CMK (cell line): ENCODE measurements around the gene PDE5A.
A peak's percentile ranks its signal among the peaks of the same experiment; 100 is the strongest.
"Not testable (repeated sequence)": the region's sequence is repeated elsewhere in the genome, so short reads cannot be mapped to it uniquely, and the experiment has no call there.

Source experiments
- DNase-seq: peaks from one replicate; pipeline ENCODE4 v3.0.0-alpha.2; 2010; ENCODE audit warnings: low read depth

PDE5A gene

GRCh38 chr4:119628281-119629141, at the start of gene PDE5A:
Gene PDE5A, minus strand, starts transcription at chr4:119628804. Its CDS starts 133 bp downstream, at chr4:119628671.
- no peak for DNase-seq

GRCh38 chr4:119676101-119676500, 47.5 kb upstream of the PDE5A start:
- no peak for DNase-seq

DNA sequence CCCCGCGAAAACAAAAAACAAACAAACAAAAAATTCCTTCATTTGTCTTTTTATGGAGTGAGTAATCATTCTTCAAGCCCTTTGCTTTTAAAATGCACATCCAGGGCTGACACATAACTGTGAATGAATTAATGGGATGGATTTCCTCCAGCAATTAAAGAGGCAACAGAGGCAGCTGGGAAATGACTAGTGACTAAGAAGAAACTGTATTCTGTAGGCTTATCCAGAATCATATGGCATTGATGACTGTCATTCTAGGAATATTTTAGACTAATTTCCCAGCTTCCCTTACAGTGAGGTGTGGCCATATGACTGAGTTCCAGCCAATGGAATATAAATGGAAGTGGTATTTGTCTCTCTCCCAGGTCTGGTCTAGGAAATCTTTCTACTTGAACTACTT, 46.8 kb upstream of the PDE5A start:
- no peak for DNase-seq

DNA sequence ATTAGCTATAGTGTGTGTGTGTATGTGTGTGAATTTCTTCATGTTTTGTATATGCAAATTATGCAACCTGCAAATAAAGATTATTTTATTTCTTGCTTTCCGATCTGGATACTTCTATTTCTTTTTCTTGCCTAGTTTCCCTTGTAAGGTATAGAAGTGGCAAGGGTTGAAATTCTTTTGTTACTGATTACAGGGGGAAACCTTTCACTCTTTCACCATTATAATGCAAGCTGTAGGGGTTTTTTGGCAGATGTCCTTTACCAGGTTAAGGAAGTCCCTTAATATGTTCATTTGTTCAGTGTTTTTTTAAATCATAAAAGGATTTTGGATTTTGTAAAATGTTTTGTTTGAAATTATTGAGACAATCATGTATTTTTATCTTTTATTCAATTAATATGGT, 44.3 kb upstream of the PDE5A start:
- no peak for DNase-seq

GRCh38 chr4:119672086-119672485, 43.5 kb upstream of the PDE5A start:
- no peak for DNase-seq

- DNase-seq: no peak
Observed at GRCh38 chr4:119671205-119671604, 42.6 kb upstream of the PDE5A start.

- no peak for DNase-seq
Observed at GRCh38 chr4:119667802-119668201, 39.2 kb upstream of the PDE5A start.

DNA sequence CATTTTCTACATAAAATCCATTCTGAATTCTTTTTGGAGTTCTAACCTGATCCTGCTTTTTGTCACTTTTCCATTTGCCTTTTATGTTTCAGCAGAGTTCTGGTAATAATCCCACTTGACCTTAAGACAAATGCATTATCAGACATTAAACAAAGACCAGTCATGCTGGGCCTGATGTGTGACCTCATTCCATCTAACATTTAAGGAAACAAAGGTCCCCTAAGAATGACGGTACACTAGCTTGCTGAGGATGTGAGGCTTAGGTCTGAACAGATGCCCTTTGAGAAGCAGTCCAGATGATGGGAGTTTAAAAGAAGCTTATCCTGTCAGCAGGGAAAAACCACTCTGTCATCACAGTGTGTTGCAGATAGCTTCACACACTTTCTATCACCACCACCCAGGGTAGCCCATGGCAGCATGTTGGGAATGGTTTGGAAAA, 38.1 kb upstream of the PDE5A start:
- peak; percentile 7 for DNase-seq

DNA sequence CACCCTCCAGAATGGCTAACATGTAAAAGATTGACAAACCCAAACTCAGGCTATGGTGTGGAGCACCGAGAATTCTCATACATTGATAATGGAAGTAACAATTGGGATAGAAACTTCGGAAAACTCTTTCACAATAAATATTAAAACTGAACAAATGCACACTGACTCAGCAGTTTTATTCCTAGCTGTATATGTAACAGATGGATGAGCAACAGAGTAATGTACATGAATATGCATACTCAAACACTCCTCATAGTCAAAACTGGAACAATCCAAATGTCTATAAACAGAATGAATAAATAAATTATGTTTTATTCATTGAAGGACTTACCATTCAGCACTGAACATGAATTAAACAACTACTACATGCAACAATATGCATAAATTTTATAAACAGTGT, 37.1 kb upstream of the PDE5A start:
- no peak for DNase-seq

DNA sequence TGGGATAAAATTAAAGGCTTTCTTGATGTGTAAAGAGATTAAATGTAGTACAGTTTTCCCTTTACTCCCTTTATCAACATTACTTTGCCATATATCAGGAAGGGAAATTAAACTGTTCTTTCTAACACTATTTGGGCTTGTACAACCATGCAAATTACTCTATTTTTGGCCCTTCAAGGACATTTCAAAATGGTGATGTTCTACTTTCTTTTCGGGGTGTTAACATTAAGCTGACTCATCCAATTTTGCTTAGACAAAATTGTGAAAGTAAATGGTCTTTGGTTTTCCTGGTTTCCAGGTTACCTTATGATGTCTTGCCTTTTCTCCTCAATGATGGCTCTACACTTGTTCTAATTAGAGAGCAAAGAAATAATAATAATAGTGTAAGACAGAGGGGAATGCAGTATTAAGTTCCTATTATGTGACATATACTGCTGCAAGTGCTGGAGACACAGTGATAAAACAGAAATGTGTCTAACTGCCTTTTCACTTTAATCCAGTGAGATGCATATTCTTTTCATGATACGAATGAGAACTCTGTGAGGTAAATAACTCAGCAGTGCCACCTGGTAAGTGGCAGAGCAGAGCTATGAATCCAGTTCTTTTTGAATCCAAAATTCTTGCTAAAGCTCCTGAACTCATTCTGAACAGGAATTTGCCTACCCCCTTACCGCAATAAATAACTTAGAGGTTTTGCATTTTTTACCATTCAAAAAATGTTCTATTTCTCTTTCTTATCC, 35.7 kb upstream of the PDE5A start:
- DNase-seq: no peak

DNA sequence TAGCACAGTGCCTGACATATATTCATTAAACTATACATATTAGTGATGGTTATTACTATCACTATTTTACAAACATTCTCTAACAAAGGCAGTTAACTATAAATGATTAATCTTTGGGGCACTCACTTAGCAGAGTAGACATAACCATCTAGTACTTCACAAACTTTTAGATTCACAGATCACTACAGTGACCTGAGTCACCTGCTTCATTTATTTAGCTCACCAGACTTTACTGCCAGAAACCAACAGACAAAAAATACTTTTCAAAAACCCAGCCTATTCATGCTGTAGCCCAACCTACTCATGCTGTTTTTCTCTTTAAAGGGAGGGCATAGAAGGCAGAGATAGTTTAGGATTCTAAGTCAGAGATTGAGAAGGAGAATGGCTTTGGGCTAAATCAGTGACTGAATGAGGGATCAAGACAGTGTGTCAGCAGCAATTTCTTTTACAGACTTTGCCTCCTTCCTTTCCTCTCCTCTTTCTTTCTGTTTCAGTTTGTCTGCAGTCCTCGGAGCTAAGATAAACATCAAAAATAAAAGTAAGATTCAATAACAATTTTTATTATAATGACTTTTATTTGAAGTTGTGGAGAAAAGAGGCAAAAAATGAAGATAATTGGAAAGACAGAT, 34.7 kb upstream of the PDE5A start:
- no peak for DNase-seq

DNA sequence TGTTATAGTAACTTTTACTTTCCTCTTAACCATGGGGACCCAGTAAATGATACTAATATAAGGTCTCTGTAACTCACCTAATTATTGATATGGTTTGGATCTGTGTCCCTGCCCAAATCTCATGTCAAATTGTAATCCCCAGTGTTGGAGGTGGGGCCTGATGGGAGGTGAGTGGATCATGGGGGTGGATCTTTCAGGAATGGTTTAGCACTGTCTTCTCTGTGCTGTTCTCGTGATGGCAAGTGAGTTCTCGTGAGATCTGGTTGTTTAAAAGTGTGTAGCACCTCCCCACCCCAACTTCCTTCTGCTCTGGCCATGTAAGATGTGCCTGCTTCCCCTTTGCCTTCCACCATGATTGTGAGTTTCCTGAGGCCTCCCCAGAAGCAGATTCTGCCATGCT, 34.0 kb upstream of the PDE5A start:
- DNase-seq: not testable (repeated sequence)

DNA sequence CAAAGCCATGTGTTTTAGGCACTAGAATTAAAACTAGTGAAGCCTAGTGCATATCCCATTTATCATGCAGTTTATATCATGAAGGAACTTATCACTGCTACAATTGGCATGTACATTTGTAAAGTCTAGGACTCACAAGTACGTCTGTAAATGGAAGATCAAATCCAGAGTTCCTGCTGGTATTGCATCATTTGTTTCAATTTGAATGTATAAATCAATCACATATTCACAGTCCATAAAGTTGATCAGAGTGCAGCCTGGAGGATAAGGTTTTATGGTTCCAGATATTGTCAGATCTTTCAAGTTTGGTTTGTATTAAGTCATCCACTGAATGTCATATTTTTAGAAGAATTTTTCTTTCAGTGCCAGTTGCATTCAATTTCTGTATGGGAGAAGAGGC, 32.6 kb upstream of the PDE5A start:
- DNase-seq: no peak

DNA sequence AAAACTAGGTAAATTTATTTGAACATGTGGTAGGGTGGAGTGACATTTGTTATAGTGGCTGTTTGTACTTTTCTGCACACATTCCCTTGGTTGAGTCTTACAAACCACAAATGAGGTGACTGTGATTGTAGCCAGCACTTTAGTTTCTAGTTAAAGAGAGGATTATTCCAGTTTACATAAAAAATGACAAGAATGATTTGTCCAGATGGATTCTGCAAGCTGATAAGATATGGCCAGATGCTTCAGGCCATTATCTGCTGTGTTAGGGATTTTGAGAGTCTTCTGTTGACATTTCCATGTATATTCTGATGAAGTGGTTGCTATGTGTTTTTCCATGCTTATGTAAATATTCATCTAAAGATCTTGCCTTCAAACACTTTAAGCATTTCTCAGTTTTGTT, 31.0 kb upstream of the PDE5A start:
- no peak for DNase-seq

GRCh38 chr4:119657111-119657611, 28.6 kb upstream of the PDE5A start:
- no peak for DNase-seq

DNA sequence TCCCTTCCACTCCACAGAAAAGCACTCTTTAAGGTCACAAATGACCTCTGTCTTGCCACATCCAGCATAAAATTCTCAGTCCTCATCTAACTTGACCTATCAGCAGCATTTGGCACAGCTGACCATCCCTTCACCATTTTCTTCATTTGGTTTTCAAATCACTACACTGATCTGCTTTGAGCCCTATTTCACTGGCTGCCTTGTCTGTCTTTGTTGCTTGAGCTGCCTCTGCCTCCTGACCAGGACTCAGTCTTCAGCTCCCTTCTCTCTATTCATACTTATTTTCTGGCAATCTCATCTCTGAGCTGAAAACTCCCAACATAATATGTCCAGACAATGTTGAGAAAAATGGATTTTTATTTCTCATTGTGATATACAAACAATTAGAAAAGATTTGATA, 27.7 kb upstream of the PDE5A start:
- DNase-seq: no peak

DNA sequence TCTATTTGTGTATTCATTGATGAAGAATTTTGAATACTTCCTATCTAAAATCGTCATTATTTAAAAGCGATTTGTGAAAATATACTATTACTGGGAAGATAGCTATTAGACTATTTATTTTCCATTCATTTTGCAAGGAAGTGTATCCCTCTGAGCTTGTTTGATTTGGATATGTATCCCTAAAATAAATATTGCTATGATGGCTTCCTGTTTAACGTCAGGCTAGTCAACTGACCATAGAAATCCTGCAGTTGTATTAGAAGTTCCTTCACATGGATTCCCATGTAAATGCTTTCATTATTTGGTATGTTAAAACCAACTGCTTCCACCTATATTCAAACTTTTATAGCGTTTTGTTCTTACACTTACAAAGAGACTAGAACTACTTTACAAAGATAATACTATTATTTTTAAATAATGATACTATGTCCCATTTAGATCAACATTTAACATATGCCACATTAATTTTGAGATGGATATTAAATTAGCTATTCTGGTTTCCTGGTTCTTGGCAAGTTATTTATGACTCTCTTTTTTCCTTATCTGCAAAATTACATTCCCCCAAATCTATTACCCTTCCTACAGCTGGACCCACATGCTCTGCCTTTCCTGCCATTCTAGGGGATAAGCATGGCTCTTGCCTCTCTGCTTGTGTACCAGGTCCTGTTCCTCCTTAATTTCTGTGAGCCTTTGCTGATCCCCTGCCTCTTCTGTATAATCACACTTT, 26.7 kb upstream of the PDE5A start:
- no peak for DNase-seq

DNA sequence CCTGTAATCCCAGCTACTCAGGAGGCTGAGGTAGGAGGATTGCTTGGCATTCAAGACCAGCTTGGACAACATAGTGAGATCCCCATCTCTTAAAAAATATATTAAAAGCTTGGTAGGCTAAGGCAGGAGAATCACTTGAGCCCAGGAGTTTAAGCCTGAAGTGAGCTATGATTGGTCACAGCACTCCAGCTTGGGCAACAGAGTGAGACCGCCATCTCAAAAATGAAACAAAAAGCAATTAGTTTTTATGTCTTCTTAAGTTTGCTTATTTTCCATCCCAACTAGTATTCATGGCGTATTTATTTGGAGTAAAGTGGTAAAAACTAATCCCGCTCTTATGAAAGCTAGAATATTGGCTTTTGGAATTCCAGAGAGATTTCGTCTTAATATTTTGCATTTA, 25.4 kb upstream of the PDE5A start:
- DNase-seq: no peak

DNA sequence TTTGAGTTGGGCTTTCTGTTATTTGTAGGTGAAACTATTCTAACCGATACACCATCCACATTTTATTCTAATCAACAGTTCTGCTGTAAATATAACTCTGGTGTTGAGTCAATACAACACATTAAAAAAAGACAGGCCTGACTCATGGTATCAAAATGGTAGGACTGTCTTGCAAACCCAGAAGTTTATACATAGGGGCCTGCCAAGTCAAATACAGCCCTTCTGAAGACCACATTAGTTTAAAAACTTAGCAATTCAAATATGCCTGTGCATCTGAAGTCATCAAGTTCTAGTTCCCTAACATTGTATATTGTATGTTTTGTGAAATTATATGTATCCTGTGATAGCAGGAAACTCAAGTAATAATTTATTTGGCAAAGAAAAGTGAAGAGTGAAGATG, 24.4 kb upstream of the PDE5A start:
- DNase-seq: no peak

DNA sequence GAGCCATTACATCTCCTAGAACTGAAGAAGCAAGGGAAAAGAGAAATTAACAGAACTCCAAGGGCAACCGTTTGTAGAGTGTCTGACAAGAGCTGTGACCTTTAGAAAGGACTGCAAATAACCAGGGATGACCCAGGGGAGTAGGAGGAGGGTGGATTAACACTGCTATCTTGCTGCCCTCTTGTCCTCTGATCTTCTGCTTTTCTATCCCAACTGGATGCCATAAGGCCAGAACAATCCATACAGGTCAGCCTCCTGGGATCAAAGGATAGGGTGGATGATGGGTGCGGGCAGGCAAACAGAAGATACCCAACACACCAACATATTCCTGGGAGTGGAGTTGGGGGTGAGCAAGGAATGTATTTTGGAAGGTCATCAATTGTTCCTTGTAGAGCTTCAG, 19.8 kb upstream of the PDE5A start:
- no peak for DNase-seq

GRCh38 chr4:119647558-119647957, 19.0 kb upstream of the PDE5A start:
- no peak for DNase-seq
